GM23338 (cell line): ENCODE results near the gene PIK3C2G. TPM values are rescaled to one million over a fixed set of nuclear protein-coding genes. Genes with fewer than 3 reads are reported as not detected.
A peak's percentile ranks its signal among the peaks of the same experiment; 100 is the strongest.

ENCODE experiments used
- ATAC-seq: fragments of 200-7000 bp; cut with Tn5 transposase; 3 replicates; pipeline ENCODE4 v1.9.1; 2020
- DNase-seq: peaks from one replicate; pipeline ENCODE4 v3.0.0-alpha.2; 2015; ENCODE audit warnings: low spot score
- H2AFZ ChIP-seq: fragments of 200-600 bp; sonication (generic); 2 replicates; pipeline ENCODE4 v1.8.0; 2016; ENCODE audit warnings: antibody characterized with exemption, mild to moderate bottlenecking, moderate library complexity
- H3F3A ChIP-seq: fragments of 200-600 bp; sonication (generic); replicated peaks from 2 replicates; pipeline ENCODE4 v1.8.0; 2017; ENCODE audit warnings: antibody characterized with exemption, mixed run types, low read depth
- H3K27ac ChIP-seq: fragments of 200-600 bp; sonication (generic); 2 replicates; pipeline ENCODE4 v1.6.1; 2016; ENCODE audit warnings: low read depth
- H3K27me3 ChIP-seq: fragments of 200-600 bp; sonication (generic); 2 replicates; pipeline ENCODE4 v1.8.0; 2016; ENCODE audit warnings: mild to moderate bottlenecking, mixed run types, moderate library complexity; ENCODE audit not compliant: insufficient read depth
- H3K36me3 ChIP-seq: fragments of 200-600 bp; sonication (generic); 2 replicates; pipeline ENCODE4 v1.8.0; 2016; ENCODE audit warnings: mild to moderate bottlenecking; ENCODE audit not compliant: insufficient read depth
- H3K4me1 ChIP-seq: fragments of 200-600 bp; sonication (generic); 2 replicates; pipeline ENCODE4 v1.8.0; 2016; ENCODE audit warnings: mild to moderate bottlenecking, moderate library complexity; ENCODE audit not compliant: insufficient read depth
- H3K4me2 ChIP-seq: fragments of 200-600 bp; sonication (generic); 2 replicates; pipeline ENCODE4 v1.7.1; 2017; ENCODE audit warnings: mixed run types
- H3K4me3 ChIP-seq: fragments of 200-600 bp; sonication (generic); 2 replicates; pipeline ENCODE4 v1.6.1; 2016; ENCODE audit warnings: mixed run types
- H3K79me2 ChIP-seq: fragments of 200-600 bp; sonication (generic); replicated peaks from 2 replicates; pipeline ENCODE4 v1.8.0; 2017; ENCODE audit warnings: mild to moderate bottlenecking; ENCODE audit not compliant: insufficient read depth
- H3K9me2 ChIP-seq: fragments of 200-600 bp; sonication (generic); 2 replicates; pipeline ENCODE4 v1.8.0; 2017; ENCODE audit not compliant: insufficient read depth
- H4K20me1 ChIP-seq: fragments of 200-600 bp; sonication (generic); replicated peaks from 2 replicates; pipeline ENCODE4 v1.8.0; 2017; ENCODE audit warnings: mild to moderate bottlenecking; ENCODE audit not compliant: insufficient read depth
- H3K27ac Mint-ChIP-seq: 2 replicates; pipeline ENCODE4 v1.8.0; 2020; ENCODE audit warnings: inconsistent platforms, mild to moderate bottlenecking, moderate library complexity, mixed read lengths
- H3K27me3 Mint-ChIP-seq: 3 replicates; pipeline ENCODE4 v1.8.0; 2022; ENCODE audit warnings: low read depth, mild to moderate bottlenecking, moderate library complexity, mixed read lengths, inconsistent platforms; ENCODE audit not compliant: insufficient read depth, poor library complexity
- H3K36me3 Mint-ChIP-seq: 3 replicates; pipeline ENCODE4 v1.8.0; 2021; ENCODE audit warnings: low read depth, mild to moderate bottlenecking, inconsistent platforms, moderate library complexity, mixed read lengths
- H3K4me1 Mint-ChIP-seq: 3 replicates; pipeline ENCODE4 v1.8.0; 2020; ENCODE audit warnings: mild to moderate bottlenecking, inconsistent platforms, mixed read lengths
- H3K4me3 Mint-ChIP-seq: 3 replicates; pipeline ENCODE4 v1.8.0; 2021; ENCODE audit warnings: moderate library complexity, mild to moderate bottlenecking, inconsistent platforms, mixed read lengths
- H3K9me3 Mint-ChIP-seq: 3 replicates; pipeline ENCODE4 v1.8.0; 2020; ENCODE audit warnings: moderate library complexity, mild to moderate bottlenecking, inconsistent platforms, mixed read lengths
- CTCF ChIP-seq, 2 experiments: fragments of 200-600 bp in 1 of 2; sonication (generic) in 1 of 2; conservative IDR thresholded peaks; 2 replicates each; pipeline versions ENCODE4 v1.5.1 to v1.6.1; 2016 to 2017; ENCODE audit warnings: antibody characterized with exemption in 2 of 2, low read depth in 2 of 2, mild to moderate bottlenecking in 2 of 2, moderate library complexity in 1 of 2
- EZH2 ChIP-seq: fragments of 200-600 bp; sonication (generic); IDR thresholded peaks from one replicate; pipeline ENCODE4 v1.8.0; 2017; ENCODE audit warnings: antibody characterized with exemption, mild to moderate bottlenecking, low read depth; ENCODE audit not compliant: unreplicated experiment
- EZH2phosphoT487 ChIP-seq: fragments of 200-600 bp; sonication (generic); IDR thresholded peaks from one replicate; pipeline ENCODE4 v1.8.1; 2018; ENCODE audit warnings: antibody characterized with exemption; ENCODE audit not compliant: unreplicated experiment
- JUNB ChIP-seq: IDR thresholded peaks from one replicate; pipeline ENCODE4 v1.6.1; 2016; ENCODE audit warnings: antibody characterized with exemption; ENCODE audit not compliant: unreplicated experiment
- NANOG ChIP-seq: IDR thresholded peaks from 2 replicates; pipeline ENCODE4 v1.6.1; 2016; ENCODE audit warnings: antibody characterized with exemption, borderline replicate concordance
- POLR2AphosphoS5 ChIP-seq: IDR thresholded peaks from 2 replicates; pipeline ENCODE4 v1.6.1; 2016; ENCODE audit warnings: antibody characterized with exemption, low read depth
- ZNF114 ChIP-seq: fragments of 250-450 bp; sonication (Bioruptor Pico); IDR thresholded peaks from 2 replicates; pipeline ENCODE4 v1.5.0; 2020; ENCODE audit warnings: mild to moderate bottlenecking, moderate library complexity
- ZNF331 ChIP-seq: fragments of 250-450 bp; sonication (Bioruptor Pico); IDR thresholded peaks from 2 replicates; pipeline ENCODE4 v1.5.0; 2020; ENCODE audit warnings: low read depth, mild to moderate bottlenecking, moderate library complexity
- ZNF462 ChIP-seq: fragments of 250-450 bp; sonication (Bioruptor Pico); IDR thresholded peaks from 2 replicates; pipeline ENCODE4 v1.5.0; 2020; ENCODE audit warnings: mild to moderate bottlenecking, moderate library complexity
- polyA plus RNA-seq: library from polyadenylated mRNA; unstranded; fragments of >200 nt; fragmentation: Nextera tagmentation; extraction: Ambion mirVana; gene quantifications from 2 replicates; pipeline ENCODE4 v1.2.1, GENCODE V29; 2016
- total RNA-seq: library from RNA; depleted of rRNA; stranded (reverse); fragments of >200 nt; shearing (Covaris generic); gene quantifications from 2 replicates; pipeline ENCODE4 v1.2.3, GENCODE V29; 2014

Gene PIK3C2G
- total and polyA plus RNA-seq, 2 experiments from 2014 or later = not detected

GRCh38 chr12:18589316-18589715, 328.0 kb downstream of the PIK3C2G start:
- Histone ChIP-seq H3K27ac (no peak overlapping the region), H3K4me2 (no peak overlapping the region), H2AFZ (no peak overlapping the region), H4K20me1 (no peaks in the 10 kb centered on the region), H3K36me3 (peaks cover 3% of the 10 kb centered on the region; the same call in 1 of the 2 replicates), H3K4me1 (no peaks in the 10 kb centered on the region), H3K9me2 (peaks cover 11% of the 10 kb centered on the region; the same call in 1 of the 2 replicates), H3K27me3 (no peaks in the 10 kb centered on the region), H3K79me2 (no peaks in the 10 kb centered on the region), H3F3A (no peaks in the 10 kb centered on the region), H3K4me3 (no peak overlapping the region)
- DNase-seq (peak; percentile 5), ATAC-seq (no peak)
- Mint-ChIP-seq H3K9me3 (peaks cover 6% of the 10 kb centered on the region; the same call in 2 of the 3 replicates), H3K27me3 (no peaks in the 10 kb centered on the region), H3K27ac (no peak overlapping the region), H3K36me3 (no peaks in the 10 kb centered on the region; the same call in 2 of the 3 replicates), H3K4me3 (no peak overlapping the region), H3K4me1 (no peaks in the 10 kb centered on the region)
- TF ChIP-seq ZNF331 (CRISPR knock-in tag) = no peak
- TF ChIP-seq EZH2 = no peak
- TF ChIP-seq POLR2AphosphoS5 = no peak
- no peak for TF ChIP-seq ZNF114 (CRISPR knock-in tag)
- TF ChIP-seq JUNB = no peak
- TF ChIP-seq EZH2phosphoT487 = no peak
- TF ChIP-seq CTCF (conservative IDR thresholded peaks at IDR 0.05; ENCODE audit: low read depth in 2 of 2) = peak; percentile 37 to 44

- H3K27ac ChIP-seq = no peak overlapping the region
- no peaks in the 10 kb centered on the region for H3K4me1 ChIP-seq
- no peak overlapping the region for H2AFZ ChIP-seq
- no peaks in the 10 kb centered on the region; the same call in 2 of the 3 replicates for H3K36me3 Mint-ChIP-seq
- H3K27ac Mint-ChIP-seq = no peak overlapping the region
- no peak overlapping the region for H3K4me3 ChIP-seq
- no peak for DNase-seq
- H3K4me2 ChIP-seq = no peak overlapping the region
- H3K9me2 ChIP-seq = peaks cover 6% of the 10 kb centered on the region; the same call in 1 of the 2 replicates
- H3K79me2 ChIP-seq = no peaks in the 10 kb centered on the region
- no peaks in the 10 kb centered on the region for H4K20me1 ChIP-seq
- H3F3A ChIP-seq = no peaks in the 10 kb centered on the region
- H3K36me3 ChIP-seq = peaks cover 3% of the 10 kb centered on the region; the same call in 1 of the 2 replicates
- peaks cover 7% of the 10 kb centered on the region for H3K4me1 Mint-ChIP-seq
- no peak for TF ChIP-seq NANOG
- TF ChIP-seq ZNF462 = no peak
- no peak for TF ChIP-seq EZH2
- no peak for TF ChIP-seq ZNF114 (CRISPR knock-in tag)
- TF ChIP-seq POLR2AphosphoS5 = no peak
- TF ChIP-seq CTCF (conservative IDR thresholded peaks at IDR 0.05; ENCODE audit: low read depth in 2 of 2) = no peak
- peaks cover 6% of the 10 kb centered on the region; the same call in 2 of the 3 replicates for H3K9me3 Mint-ChIP-seq
- no peak for ATAC-seq
- H3K27me3 ChIP-seq = no peaks in the 10 kb centered on the region
- H3K4me3 Mint-ChIP-seq = no peak overlapping the region
- no peaks in the 10 kb centered on the region for H3K27me3 Mint-ChIP-seq
Measured at GRCh38 chr12:18591473-18591872, 330.2 kb downstream of the PIK3C2G start.
